ENCODE results near the gene PPP1R14B.

The PPP1R14B gene

GRCh38 chr11:64229744-64230170, 17.0 kb downstream of the PPP1R14B start:
- no peak for DNase-seq

DNA sequence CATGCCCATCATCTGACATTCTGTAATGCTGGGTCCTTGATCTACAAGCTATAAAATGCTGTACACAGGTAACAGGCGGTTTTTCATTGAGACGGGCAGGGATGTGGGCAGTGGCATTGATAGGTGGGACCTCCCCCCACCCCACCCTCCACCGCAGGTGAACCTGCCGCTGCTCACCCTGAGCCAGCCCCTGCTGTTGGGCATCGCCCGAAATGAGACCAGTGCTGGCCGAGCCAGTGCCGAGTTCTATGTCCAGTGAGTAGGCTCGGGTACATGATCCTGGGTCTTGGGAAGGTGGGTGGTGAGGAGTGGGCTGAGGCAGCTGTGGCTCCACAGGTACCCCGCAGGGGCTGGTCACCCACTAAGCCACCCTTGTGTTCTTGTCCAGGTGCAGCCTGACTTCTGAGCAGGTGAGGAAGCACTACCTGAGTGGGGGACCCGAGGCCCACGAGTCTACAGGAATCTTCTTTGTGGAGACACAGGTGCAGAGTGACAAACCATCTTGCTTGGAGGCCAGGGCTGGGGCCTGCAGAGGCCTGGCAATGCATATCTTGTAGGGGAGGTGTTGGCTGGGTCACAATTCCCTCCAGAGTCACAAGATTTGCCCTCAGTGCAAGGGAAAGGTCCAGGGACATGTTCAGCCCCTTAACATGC, 17.5 kb downstream of the PPP1R14B start:
- no peak for DNase-seq

DNA sequence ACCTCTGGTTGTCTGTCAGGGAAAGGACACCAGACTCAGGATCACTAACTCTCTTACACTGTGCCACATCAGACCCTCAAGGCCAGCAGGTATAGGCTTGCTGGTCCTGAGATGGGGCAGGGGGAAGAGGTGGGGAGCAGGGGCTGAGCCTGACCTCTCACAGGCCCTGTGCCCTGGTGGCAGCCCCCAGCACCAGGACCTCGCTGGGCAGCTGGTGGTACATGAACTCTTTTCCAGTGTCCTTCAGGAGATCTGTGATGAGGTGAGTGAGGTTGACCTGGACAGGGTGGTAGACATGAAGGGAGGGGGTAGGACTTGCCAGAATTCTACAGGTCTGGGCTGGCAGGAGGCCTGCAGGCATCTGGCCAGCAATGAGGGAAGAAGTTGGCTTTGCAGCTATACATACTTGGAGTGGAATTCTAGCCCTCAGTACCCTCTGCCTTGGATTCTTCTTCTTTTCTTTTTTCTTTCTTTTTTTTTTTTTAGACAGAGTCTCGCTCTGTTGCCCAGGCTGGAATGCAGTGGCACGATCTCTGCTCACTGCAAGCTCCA, 19.3 kb downstream of the PPP1R14B start:
- peak; percentile 48 for DNase-seq

- peak; percentile 87 for DNase-seq
Observed at GRCh38 chr11:64226507-64227051, 20.2 kb downstream of the PPP1R14B start.

DNA sequence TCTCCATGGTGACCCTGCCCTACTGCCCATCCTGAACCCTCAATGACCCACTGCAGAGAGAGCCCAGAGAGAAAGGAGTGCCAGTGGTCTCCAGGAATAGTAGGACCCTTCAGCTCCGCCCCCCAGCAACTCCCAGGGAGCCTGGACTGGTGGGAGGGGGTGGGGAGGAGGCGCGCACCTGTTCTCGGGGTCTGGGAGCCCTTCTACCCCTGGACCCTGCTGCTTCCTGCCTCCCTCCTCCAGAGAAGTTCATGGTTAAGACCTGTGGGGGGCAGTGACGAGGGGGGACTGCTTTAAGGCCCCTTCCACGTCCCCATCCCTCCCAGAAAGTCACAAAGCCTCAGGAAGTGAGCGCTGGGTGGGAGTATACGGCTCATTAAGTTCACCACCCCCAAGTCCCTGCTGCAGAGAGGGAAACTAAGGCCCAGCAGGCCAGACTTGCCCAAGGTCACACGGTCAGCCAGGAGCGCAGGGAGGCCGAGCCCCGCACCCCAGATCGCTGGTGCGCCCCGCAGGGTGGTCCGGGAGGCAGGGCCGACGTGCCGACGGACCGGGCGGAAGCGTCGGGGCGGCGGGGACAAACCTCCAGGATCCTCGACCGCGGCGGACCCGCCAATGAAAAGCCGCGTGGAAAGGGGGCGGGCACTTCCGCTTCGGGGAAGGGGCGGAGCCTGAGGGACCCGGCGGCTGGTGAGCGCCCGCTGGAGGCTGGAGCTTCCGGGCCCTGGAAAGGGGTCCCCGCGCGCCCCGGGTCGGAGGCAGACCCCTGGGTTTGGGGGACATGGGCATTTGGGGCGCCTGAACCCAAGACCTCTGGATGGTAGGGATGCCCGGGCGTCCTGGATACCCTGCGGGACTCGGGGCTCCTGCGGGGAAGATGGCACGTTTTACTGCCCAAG, 20.9 kb downstream of the PPP1R14B start, which contains the start of the genes NUDT22 and TRPT1:
Gene NUDT22 (plus strand): TSS at position 667 of the 899 bp plus-strand sequence. CDS start 379 bp downstream, outside the sequence.
Gene TRPT1 (minus strand): TSS at position 579 of the 899 bp plus-strand sequence. CDS start 326 bp downstream, at position 253.
- peak; percentile 97 for DNase-seq

- no peak for DNase-seq
Observed at GRCh38 chr11:64224891-64225607, 21.7 kb downstream of the PPP1R14B start.

DNA sequence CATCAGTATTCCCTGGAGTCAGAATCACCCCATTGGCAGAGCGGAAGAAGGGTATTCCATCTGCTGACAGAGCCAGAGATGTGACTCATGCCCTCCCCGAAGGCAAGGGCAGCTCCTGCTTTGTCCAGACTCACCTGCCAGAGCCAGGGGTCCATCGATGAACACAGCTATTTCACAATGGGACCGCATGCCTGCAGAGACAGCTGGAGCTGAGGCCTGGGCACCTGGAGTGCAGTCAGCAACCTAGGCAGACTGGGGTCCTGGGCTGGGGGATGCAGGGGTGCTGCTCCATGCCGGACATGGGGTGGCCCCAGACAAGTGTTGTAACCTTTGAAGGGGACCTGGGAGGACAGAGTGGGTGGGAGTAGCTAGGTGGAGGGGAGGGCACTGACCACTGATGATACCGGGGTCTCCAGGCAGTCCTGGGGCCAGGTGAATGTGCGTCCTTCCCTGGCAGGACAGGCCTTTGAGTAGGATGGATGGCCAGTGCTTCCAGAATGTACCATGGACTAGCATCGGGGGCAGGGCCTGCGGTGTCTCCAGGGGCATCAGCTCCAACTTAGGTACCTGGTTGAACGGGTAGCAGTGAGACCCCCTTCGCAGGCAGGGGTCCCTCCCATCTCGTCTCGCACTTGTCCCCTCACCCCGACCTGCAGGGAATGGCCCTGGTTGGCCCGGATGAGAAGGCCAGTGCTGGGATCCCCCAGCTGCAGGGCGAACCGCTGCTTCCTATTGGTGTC, 22.4 kb downstream of the PPP1R14B start:
- DNase-seq, result no peak

DNA sequence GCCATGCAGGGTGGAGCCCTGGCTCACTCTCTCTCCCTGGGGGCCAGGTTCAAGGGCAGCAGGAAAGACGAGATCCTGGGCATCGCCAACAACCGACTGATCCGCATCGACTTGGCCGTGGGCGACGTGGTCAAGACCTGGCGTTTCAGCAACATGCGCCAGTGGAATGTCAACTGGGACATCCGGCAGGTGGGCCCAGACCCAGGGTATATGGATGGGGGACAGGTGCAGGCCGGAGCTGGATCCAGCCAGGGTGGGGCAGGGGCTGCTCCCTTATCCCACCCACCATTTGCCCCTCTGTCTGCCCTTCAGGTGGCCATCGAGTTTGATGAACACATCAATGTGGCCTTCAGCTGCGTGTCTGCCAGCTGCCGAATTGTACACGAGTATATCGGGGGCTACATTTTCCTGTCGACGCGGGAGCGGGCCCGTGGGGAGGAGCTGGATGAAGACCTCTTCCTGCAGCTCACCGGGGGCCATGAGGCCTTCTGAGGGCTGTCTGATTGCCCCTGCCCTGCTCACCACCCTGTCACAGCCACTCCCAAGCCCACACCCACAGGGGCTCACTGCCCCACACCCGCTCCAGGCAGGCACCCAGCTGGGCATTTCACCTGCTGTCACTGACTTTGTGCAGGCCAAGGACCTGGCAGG, 23.6 kb downstream of the PPP1R14B start:
- DNase-seq, result no peak

GRCh38 chr11:64222651-64223000, 24.1 kb downstream of the PPP1R14B start:
- no peak for DNase-seq

DNA sequence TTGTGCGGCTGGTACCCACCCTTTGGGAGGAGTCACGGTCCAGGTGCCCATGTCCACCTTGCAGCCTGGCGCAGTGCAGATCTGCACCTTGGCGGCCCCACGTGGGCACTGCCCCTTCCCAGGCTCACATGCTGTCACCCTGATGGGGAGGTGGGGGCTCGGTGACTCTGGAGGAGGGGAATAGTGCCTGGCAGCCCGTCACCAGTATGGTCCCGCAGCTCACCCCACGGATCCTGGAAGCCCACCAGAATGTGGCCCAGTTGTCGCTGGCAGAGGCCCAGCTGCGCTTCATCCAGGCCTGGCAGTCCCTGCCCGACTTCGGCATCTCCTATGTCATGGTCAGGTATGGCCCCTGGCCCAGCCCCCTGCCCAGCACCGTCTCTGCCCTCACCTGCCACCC, 25.9 kb downstream of the PPP1R14B start:
- no peak for DNase-seq

DNA sequence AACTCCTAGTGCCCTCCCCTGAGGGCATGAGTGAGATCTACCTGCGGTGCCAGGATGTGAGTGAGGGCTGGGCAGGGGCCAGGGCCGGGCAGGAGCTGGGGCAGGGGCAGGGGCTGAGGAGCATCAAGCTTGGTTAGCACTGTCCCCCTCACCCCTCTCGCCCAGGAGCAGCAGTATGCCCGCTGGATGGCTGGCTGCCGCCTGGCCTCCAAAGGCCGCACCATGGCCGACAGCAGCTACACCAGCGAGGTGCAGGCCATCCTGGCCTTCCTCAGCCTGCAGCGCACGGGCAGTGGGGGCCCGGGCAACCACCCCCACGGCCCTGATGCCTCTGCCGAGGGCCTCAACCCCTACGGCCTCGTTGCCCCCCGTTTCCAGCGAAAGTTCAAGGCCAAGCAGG, 26.5 kb downstream of the PPP1R14B start:
- DNase-seq, result no peak

DNA sequence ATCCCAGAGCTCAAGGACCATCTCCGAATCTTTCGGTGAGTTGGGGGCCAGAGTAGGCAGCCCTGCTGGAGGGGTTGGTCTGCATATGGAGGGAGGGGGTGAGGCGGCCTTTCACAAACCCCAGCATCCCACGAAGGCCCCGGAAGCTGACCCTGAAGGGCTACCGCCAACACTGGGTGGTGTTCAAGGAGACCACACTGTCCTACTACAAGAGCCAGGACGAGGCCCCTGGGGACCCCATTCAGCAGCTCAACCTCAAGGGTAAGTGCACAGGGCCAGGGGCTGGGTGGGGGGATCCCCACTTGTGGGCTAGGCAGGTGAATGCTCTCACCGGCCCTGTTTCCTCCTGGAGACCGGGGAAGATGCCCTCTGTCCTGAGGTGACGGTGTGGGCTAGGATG, 27.0 kb downstream of the PPP1R14B start:
- DNase-seq, result no peak

DNA sequence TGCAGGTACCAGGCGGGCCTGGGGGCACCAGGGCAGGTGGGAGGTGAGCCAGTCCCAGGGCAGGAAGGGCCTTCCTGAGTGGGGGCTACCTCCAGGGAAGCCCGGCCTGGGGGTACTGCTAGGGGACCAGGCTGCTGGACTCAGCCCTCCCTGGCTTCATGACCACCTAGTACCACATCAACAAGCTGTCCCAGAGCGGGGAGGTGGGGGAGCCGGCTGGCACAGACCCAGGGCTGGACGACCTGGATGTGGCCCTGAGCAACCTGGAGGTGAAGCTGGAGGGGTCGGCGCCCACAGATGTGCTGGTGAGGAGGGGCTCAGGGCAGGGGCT, 27.4 kb downstream of the PPP1R14B start:
- DNase-seq, result no peak

DNA sequence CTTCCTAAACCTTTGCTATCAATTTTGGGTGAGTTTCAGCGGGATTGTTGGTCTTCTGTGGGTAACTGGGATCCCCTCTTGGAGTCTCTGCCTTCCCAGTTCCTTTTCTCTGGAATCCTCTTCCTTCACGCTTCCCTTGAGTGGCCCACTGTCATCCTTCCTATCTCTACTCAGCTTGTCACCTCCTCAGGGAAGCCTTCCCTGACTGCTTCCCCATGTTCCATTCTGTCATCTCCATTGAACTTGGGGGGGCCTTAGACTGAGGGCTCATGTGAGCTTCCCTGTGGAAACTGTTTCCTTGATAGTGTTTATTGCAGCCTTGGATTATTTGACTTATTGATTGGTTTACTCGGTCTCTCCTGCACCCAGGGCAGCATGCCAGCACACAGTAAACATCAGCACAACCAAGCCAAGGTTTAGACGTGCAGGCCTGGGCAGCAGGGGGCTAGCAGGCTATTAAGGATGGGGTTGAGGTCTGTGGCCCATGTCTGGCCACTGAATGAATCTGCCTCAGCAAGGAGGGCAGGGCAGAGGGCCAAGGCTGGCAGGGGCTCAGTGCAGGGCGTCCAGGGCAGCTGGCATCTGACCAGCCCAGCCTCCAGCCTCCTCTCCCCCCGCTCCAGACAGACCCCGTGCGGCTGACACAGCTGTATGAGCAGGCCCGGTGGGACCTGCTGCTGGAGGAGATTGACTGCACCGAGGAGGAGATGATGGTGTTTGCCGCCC, 28.0 kb downstream of the PPP1R14B start:
- no peak for DNase-seq

- DNase-seq, result no peak
Observed at GRCh38 chr11:64216879-64217278, 29.9 kb downstream of the PPP1R14B start.

DNA sequence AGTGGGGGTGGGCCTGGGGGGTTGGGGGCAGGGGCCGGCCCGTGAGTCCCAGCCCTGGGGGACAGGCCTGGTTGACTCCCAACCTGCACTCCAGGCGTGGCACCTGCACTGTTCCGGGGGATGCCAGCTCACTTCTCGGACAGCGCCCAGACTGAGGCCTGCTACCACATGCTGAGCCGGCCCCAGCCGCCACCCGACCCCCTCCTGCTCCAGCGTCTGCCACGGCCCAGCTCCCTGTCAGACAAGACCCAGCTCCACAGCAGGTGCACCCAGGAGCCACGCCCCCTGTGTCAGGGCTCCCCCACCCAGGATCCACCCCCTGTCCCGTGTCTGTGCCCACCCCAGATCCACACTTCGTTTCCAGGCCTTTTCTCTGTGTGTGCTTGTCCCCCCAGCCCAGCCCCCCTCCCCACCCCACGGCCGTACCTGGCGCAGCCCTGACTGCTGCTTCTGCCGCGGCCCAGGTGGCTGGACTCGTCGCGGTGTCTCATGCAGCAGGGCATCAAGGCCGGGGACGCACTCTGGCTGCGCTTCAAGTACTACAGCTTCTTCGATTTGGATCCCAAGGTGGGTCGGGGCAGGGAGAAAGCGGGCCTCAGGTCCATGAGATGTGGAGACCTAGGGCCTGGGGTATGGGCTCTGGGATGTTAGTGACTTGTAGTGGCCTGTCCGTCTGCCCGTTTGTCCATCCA, 35.4 kb downstream of the PPP1R14B start:
- no peak for DNase-seq

GRCh38 chr11:64210301-64211020, 36.3 kb downstream of the PPP1R14B start:
- DNase-seq, result no peak

GRCh38 chr11:64209563-64209843, 37.2 kb downstream of the PPP1R14B start:
- no peak for DNase-seq

GRCh38 chr11:64208796-64209562, 37.8 kb downstream of the PPP1R14B start:
- no peak for DNase-seq

Measured in RPMI8226 (cell line).